ENCODE results near the gene RAD18. TPM values are rescaled to one million over a fixed set of nuclear protein-coding genes. Genes with fewer than 3 reads are reported as not detected.

Gene RAD18
- total RNA-seq, 1 donor from 2014 or later = 0.75 TPM

DNA sequence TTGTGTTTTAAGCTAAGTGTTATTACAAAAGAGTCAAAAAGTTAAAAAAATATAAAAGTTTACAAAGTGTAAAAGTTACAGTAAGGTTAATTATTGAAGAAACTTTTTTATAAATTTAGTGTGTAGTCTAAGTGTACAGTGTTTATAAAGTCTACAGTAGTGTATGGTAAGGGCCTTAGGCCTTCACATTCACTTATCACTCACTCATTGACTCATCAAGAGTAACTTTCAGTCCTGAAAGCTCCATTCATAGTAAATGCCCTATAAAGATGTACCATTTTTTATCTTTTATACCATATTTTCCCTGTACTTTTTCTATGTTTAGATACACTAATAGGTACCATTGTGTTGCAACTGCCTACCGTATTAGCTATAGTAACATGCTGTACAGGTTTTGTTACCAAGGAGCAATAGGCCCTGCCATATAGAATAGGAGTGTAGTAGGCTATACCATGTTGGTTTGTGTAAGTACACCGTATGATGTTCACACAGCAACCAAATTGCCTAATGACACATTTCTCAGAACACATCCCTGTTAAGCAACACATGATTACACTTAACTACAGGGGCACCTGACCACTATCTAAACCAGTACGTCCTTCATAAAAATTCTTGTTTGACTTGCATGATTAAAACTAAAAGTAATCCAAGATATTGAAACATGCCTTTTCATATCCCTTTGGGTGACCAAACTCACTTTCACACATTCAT lies 17.2 kb downstream of the RAD18 start:
- TF ChIP-seq, protein P1, sequence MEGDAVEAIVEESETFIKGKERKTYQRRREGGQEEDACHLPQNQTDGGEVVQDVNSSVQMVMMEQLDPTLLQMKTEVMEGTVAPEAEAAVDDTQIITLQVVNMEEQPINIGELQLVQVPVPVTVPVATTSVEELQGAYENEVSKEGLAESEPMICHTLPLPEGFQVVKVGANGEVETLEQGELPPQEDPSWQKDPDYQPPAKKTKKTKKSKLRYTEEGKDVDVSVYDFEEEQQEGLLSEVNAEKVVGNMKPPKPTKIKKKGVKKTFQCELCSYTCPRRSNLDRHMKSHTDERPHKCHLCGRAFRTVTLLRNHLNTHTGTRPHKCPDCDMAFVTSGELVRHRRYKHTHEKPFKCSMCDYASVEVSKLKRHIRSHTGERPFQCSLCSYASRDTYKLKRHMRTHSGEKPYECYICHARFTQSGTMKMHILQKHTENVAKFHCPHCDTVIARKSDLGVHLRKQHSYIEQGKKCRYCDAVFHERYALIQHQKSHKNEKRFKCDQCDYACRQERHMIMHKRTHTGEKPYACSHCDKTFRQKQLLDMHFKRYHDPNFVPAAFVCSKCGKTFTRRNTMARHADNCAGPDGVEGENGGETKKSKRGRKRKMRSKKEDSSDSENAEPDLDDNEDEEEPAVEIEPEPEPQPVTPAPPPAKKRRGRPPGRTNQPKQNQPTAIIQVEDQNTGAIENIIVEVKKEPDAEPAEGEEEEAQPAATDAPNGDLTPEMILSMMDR (IDR thresholded peaks at IDR 0.05) = no peak
- Histone ChIP-seq H3K27me3 (no peaks in the 10 kb centered on the region), H3K4me1 (no peaks in the 10 kb centered on the region), H3K4me3 (no peak overlapping the region), H3K36me3 (peaks cover 5 to 24% of the 10 kb centered on the region in 2 donors), H3K9me3 (no peaks in the 10 kb centered on the region), H3K27ac (no peak overlapping the region)
- no peak for DNase-seq (ENCODE audit: low spot score in 2 of 2)
- intact Hi-C loops (cut with DNase I) = no loop called here

DNA sequence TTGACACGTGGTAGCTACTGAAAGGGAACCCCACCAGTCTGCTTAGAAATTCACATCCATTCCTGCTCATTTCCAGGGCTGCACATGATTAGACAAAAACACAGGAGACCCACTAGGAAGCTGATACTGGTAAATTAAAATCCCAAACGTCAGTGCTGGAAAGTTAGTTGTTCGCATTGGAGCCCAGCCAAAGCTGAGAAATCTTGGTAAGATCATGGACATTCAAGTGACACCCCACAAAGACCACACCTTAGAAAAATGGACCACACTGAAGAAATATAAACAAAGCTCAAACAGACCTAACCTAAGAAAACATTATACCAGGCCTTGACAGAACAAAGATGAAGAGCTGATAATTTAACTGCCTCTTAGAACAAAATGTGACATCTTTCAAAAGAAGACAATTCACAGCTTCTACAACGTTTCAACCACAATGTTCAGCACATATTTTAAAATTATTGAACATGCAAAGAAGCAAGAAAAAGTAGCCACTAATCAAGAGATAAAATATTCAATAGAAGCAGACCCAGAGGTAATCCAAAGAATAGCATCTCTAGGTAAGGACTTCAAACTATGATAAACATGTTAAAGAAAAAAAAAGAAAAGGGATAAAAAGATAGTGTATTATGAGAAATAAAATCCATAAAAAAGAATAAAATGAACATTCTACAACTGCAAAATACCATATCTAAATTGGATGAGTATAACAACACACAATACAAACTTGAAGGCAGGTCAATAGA lies 20.4 kb downstream of the RAD18 start:
- peaks cover 9 to 30% of the 10 kb centered on the region in 2 donors for H3K36me3 ChIP-seq
- no peak overlapping the region for H3K27ac ChIP-seq
- DNase-seq (ENCODE audit: low spot score in 2 of 2) = no peak
- intact Hi-C loops (cut with DNase I) = no loop called here
- no peaks in the 10 kb centered on the region for H3K4me1 ChIP-seq
- H3K4me3 ChIP-seq = no peak overlapping the region
- TF ChIP-seq, protein P1 (IDR thresholded peaks at IDR 0.05) = no peak
- no peaks in the 10 kb centered on the region for H3K9me3 ChIP-seq
- no peaks in the 10 kb centered on the region for H3K27me3 ChIP-seq

DNA sequence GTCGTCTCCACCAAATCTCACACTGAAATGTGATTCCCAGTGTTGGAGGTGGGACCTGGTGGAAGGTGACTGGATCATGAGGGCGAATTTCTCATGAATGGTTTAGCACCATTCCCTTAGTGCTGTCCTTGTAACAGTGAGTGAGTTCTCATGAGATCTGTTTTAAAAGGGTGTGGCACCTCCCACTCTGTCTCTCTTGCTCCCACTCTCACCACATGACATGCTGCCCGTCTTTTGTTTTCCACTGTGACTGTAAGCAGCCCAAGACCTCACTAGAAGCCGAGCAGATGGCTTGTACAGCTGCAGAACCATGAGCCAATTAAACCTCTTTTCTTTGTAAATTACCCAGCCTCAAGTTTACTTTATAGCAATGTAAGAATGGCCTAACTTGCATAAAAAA lies 21.2 kb downstream of the RAD18 start:
- DNase-seq (ENCODE audit: low spot score in 2 of 2) = no peak
- Histone ChIP-seq H3K27me3 (no peaks in the 10 kb centered on the region), H3K4me1 (no peaks in the 10 kb centered on the region), H3K27ac (no peak overlapping the region), H3K4me3 (no peak overlapping the region), H3K9me3 (no peaks in the 10 kb centered on the region), H3K36me3 (peaks cover 9 to 30% of the 10 kb centered on the region in 2 donors)
- intact Hi-C loops (cut with DNase I) = no loop called here
- TF ChIP-seq, protein P1 (IDR thresholded peaks at IDR 0.05) = no peak

DNA sequence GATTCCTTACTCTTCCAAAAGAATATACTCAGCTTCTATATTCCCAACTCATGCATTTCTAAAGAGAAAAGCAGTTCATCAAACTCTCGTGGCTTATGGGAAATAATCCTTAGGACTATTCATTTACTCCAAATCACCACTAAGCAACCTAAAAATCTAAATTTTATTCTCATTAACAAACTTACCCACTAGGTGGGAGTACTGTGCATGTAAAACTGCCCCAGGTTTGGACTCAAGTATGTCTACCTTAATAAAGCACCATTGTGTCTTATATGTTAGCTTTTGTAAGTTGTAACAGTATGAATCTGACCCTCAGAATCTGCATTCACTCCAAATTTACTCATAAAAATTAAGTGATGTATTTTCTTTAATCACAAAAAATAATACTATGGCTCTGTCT lies 25.3 kb downstream of the RAD18 start:
- TF ChIP-seq, protein P1 (IDR thresholded peaks at IDR 0.05) = peak in 1 of 3 experiments; percentile 6
- Histone ChIP-seq H3K27ac (no peak overlapping the region), H3K4me3 (no peak overlapping the region), H3K36me3 (peaks cover 4 to 11% of the 10 kb centered on the region in 2 donors), H3K4me1 (no peaks in the 10 kb centered on the region), H3K27me3 (no peaks in the 10 kb centered on the region), H3K9me3 (no peaks in the 10 kb centered on the region)
- DNase-seq (ENCODE audit: low spot score in 2 of 2) = no peak
- intact Hi-C loops (cut with DNase I) = no loop called here

DNA sequence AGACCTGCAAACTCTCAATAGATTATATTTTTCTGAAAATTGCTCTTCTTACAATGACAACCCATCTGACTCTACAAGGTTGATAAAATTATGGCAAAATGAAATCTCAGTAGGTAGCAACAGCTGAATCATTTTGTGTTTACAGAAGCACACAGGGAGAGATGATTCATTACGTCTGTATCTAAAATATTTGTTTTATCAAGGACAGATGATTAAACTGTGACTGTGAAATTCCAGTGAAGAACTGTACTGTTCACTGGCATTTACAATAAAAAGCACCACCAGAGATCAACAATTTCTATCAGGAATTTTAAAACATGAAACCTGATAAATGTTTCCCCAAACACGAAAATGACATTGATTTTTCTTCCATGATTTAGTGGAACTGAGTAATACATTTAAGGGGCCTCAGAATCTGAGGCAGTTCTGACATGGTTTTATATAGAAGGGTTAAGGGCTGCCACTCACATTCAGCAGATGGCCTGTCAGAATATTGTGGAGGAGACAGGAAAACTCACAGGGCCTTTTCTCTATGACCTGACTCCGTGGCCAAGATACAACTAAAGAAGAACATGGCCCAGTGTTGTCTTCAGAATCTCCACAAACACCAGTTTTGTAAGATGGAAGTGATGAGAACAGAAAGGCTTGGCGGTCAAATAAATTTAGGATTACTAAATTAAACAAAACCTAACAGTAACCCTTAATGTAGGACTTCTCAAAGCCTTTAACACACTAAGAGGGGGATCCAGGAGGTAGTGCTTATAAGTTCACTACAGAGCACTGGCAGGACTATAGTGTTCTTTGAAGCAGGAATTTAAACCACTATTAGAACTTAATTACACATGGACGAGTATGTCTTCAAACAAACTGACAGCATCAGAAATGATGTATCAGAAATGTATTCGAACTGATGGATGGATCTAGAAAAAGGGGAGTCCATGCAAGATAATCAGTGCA lies 25.9 kb downstream of the RAD18 start:
- no peak for DNase-seq (ENCODE audit: low spot score in 2 of 2)
- Histone ChIP-seq H3K36me3 (peaks cover 4 to 11% of the 10 kb centered on the region in 2 donors), H3K27ac (no peak overlapping the region), H3K4me1 (no peaks in the 10 kb centered on the region), H3K9me3 (no peaks in the 10 kb centered on the region), H3K27me3 (no peaks in the 10 kb centered on the region), H3K4me3 (no peak overlapping the region)
- intact Hi-C loops (cut with DNase I) = no loop called here
- TF ChIP-seq, protein P1 (IDR thresholded peaks at IDR 0.05) = no peak
